HG03039 (cell line): ENCODE data around the gene C1orf74.

ENCODE experiments used
- ATAC-seq: cut with Tn5 transposase; IDR thresholded peaks from one replicate; pipeline ENCODE4 v1.9.1; 2021; ENCODE audit warnings: mild to moderate bottlenecking, moderate library complexity; ENCODE audit not compliant: unreplicated experiment

Gene C1orf74

GRCh38 chr1:209747580-209748262, 36.6 kb downstream of the C1orf74 start:
- ATAC-seq: peak; percentile 71

GRCh38 chr1:209746451-209747165, 37.8 kb downstream of the C1orf74 start:
- no peak for ATAC-seq

GRCh38 chr1:209743145-209743482, 41.2 kb downstream of the C1orf74 start:
- no peak for ATAC-seq

DNA sequence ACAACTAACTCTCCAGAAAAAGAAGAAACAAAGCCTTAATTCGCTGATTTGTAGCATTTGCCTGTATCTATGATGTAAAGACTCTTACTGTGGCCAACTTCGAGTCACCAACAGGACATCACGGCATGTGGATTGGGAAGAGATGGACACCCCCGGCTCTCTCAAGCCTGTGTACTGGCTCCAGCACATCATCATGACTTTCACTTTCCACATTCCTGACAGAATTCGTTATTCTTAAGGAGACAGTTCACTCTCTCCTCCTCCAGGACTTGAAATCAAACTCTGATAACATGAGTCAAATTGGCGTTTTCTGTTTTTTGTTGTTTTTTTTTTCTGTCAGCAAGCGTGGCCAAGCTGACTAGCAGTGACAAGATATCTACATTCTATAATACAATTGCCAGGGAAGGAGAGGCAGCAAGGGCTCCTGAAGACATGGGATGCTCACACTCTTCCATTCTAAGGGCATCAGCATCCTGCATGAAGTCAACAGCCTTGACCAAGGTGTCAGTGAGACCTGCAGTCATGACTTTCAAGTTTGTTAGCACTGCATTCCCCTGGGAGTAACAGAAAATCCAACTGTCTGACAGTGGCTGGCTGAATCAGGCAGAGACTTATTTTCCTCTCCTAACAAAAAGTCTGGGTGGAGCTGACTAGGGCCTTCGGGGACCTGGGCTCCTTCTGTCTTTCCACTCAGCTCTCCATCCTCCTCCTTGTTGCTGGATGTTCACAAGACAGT, 41.8 kb downstream of the C1orf74 start:
- no peak for ATAC-seq

- ATAC-seq: no peak
Observed at GRCh38 chr1:209741889-209742288, 42.5 kb downstream of the C1orf74 start.

DNA sequence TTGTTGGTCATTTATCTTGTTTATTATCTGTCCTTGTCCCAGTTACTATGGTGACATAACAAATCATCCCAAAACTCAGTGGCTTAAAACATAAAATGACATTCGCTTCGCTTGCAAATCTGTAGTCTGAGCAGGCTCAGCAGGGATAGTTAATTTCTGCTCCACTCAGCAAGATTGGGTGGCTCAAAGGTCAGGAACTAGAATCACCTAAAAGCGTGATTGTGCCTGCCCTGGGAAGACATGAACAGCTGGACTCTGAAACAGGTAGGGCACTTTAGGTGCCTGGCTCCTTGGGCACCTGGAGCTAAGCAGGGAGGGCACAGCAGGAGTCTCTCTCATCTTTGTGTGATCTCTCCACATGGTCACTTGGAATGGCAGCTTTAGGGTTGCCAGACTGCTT, 43.2 kb downstream of the C1orf74 start:
- no peak for ATAC-seq

GRCh38 chr1:209738270-209738669, 46.1 kb downstream of the C1orf74 start:
- no peak for ATAC-seq

GRCh38 chr1:209737118-209737505, 47.2 kb downstream of the C1orf74 start:
- ATAC-seq: no peak

DNA sequence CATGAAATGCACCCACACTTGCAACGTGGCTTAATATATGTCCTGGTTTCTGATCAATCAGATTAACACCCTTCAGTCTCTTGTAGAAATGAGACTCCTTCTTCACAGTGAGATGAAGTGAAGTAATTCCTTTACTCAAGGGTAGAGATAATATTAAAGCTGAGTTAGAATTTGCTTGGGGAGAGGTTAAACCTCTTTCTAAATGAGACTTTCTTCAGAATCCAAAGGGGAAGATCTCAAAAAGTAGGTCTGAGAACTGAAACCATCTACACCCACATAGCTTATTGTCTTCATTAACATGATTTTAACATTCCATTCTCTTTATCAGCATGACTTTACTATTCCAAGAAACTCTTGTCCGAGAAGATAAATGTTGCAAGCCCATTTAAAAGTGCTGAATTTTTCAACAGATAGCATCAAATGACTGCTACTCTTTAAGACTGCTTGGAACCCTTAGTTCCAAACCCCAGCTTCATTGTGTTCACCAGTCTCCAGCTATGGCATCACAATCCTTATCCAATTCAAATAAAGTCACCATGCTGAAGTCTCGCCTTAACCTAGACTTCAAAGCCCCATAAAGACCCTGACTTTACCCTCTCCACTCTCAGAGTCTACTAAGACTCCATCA, 47.8 kb downstream of the C1orf74 start:
- ATAC-seq: no peak

DNA sequence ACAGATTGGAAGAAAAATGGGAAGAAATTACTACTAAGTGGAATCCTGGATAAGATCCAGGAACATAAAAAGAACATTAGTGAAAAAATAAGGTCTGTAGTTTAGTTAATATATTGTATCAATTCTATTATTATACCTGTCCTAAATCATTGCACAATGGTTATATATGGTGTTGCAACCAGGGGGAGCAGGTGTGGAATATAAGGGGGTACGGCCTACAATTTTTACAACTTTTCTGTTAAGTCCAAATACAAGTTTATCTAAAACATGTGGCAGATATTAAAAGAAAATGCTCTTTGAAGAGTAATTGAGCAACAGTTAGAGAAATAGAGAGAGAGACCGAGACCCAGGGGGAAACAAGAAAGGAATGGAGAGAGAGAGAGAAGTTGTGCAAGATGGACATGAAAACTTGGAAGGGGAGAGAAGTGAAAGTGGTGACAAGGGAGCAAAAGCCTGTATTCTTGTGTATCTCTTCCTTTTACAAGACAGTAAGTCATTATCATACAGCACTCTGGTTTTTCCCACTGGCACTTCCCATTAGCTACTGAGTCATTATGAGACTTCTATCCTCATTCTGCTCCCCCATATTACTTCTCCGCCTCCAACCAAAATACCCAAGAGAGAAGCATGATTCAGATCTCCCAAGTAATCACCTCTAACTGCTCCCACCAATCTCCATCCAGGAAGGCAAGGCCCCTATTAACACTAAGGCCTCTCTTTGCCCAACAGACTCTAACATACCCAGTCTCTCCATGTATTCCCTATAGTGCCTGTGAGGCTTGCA, 50.8 kb downstream of the C1orf74 start:
- no peak for ATAC-seq

DNA sequence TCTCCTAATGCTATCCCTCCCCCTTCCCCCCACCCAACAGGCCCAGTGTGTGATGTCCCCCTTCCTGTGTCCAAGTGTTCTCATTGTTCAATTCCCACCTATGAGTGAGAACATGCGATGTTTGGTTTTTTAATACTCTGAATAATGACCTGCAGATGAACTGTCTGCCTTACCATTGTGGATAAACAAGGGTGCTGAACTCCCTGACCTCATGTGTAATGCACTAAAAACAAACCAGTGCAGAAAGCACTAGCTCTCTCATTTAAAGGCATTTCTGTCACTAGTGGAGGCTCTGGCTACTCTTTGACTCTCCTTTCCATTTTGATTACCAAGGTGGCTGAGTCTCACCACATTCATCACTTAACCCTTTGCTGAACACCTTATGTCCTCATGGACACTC, 51.6 kb downstream of the C1orf74 start:
- no peak for ATAC-seq

- no peak for ATAC-seq
Observed at GRCh38 chr1:209729436-209729835, 54.9 kb downstream of the C1orf74 start.
